B cell (primary cell): Measurements from ENCODE around the gene THAP4. TPM values are rescaled to one million over a fixed set of nuclear protein-coding genes. Genes with fewer than 3 reads are reported as not detected.

ENCODE experiments used
- ATAC-seq: fragments of 200-7000 bp; cut with Tn5 transposase; one replicate; pipeline ENCODE4 v1.10.0; 2021; ENCODE audit warnings: low read depth, mild to moderate bottlenecking, moderate number of reproducible peaks, moderate library complexity
- CTCF ChIA-PET: fragments of 350-600 bp; sonication (Branson Sonifier 250); formaldehyde crosslinking; loops from one replicate; lab custom pipeline; 2021; ENCODE audit warnings: antibody characterized with exemption, inconsistent platforms; lab: Charles Lee
- POLR2A ChIA-PET: fragments of 350-600 bp; sonication (Branson Sonifier 250); formaldehyde crosslinking; loops from one replicate; lab custom pipeline; 2021; ENCODE audit warnings: antibody characterized with exemption; lab: Charles Lee
- DNase-seq: peaks from one replicate; pipeline ENCODE4 v3.0.0; 2013
- H2AFZ ChIP-seq: 2 replicates; pipeline ENCODE4 v1.6.1; 2012; ENCODE audit warnings: mild to moderate bottlenecking, low read depth, low read length; ENCODE audit not compliant: insufficient read depth, poor library complexity, severe bottlenecking
- H3K27ac ChIP-seq, 2 donors: 1 replicate in 1 of 2; 2 replicates in 1 of 2; pipeline ENCODE4 v1.5.1; 2012 to 2013; ENCODE audit warnings: low read length in 2 of 2, mild to moderate bottlenecking in 2 of 2, moderate library complexity in 1 of 2
- H3K27me3 ChIP-seq, 4 experiments: fragments of 200-600 bp in 1 of 4; sonication (generic) in 1 of 4; replicated peaks in 1 of 4; 1 replicate in 2 of 4; 2 replicates in 2 of 4; pipeline versions ENCODE4 v1.6.1 to v1.7.0; 2013 to 2016; ENCODE audit warnings: low read length in 3 of 4, mild to moderate bottlenecking in 2 of 4, mixed read lengths in 1 of 4, moderate library complexity in 1 of 4; ENCODE audit not compliant: insufficient read depth in 4 of 4, control insufficient read depth in 3 of 4; ENCODE audit errors: control extremely low read depth in 1 of 4
- H3K36me3 ChIP-seq, 2 experiments: replicated peaks in 1 of 2; 1 replicate in 1 of 2; 2 replicates in 1 of 2; pipeline versions ENCODE4 v1.6.1 to v1.7.1; 2013; ENCODE audit warnings: low read length in 1 of 2; ENCODE audit not compliant: insufficient read depth in 2 of 2, control insufficient read depth in 1 of 2; ENCODE audit errors: control extremely low read depth in 1 of 2, extremely low read depth in 1 of 2
- H3K4me1 ChIP-seq, 2 donors: fragments of 200-600 bp in 1 of 2; sonication (generic) in 1 of 2; 1 replicate in 1 of 2; 2 replicates in 1 of 2; pipeline versions ENCODE4 v1.5.1 to v1.6.1; 2013 to 2017; ENCODE audit warnings: low read length in 2 of 2; ENCODE audit not compliant: control insufficient read depth in 2 of 2, insufficient read depth in 2 of 2
- H3K4me2 ChIP-seq: replicated peaks from 2 replicates; pipeline ENCODE3; 2012; ENCODE audit warnings: mild to moderate bottlenecking, low read depth, low read length; ENCODE audit not compliant: poor library complexity, severe bottlenecking
- H3K4me3 ChIP-seq, 5 experiments: fragments of 200-600 bp in 1 of 5; sonication (generic) in 1 of 5; 1 replicate in 3 of 5; 2 replicates in 2 of 5; pipeline versions ENCODE4 v1.5.1 to v1.7.0; 2011 to 2016; ENCODE audit warnings: low read length in 4 of 5, mild to moderate bottlenecking in 4 of 5, low read depth in 2 of 5, control low read depth in 1 of 5, moderate library complexity in 1 of 5; ENCODE audit not compliant: insufficient read depth in 1 of 5; ENCODE audit errors: control extremely low read depth in 1 of 5, extremely low read depth in 1 of 5
- H3K79me2 ChIP-seq: fragments of 200-600 bp; sonication (generic); one replicate; pipeline ENCODE4 v1.6.0; 2016; ENCODE audit warnings: low read length; ENCODE audit not compliant: control insufficient read depth, insufficient read depth
- H3K9ac ChIP-seq: fragments of 200-600 bp; sonication (generic); 2 replicates; pipeline ENCODE4 v1.6.1; 2017; ENCODE audit warnings: mild to moderate bottlenecking, low read length, moderate library complexity
- H3K9me3 ChIP-seq, 3 donors: one replicate each; pipeline versions ENCODE4 v1.6.1 to v1.7.1; 2013; ENCODE audit warnings: low read length in 2 of 3; ENCODE audit not compliant: control insufficient read depth in 2 of 3, insufficient read depth in 1 of 3; ENCODE audit errors: control extremely low read depth in 1 of 3
- H4K20me1 ChIP-seq: 2 replicates; pipeline ENCODE4 v1.6.0; 2012; ENCODE audit warnings: mild to moderate bottlenecking, low read length; ENCODE audit not compliant: insufficient read depth, control insufficient read depth, poor library complexity, severe bottlenecking
- H3K27ac Mint-ChIP-seq: one replicate; pipeline ENCODE4 v1.8.0; 2021; ENCODE audit warnings: mixed read lengths
- H3K27me3 Mint-ChIP-seq: one replicate; pipeline ENCODE4 v1.8.0; 2021; ENCODE audit warnings: mixed read lengths
- H3K4me1 Mint-ChIP-seq: one replicate; pipeline ENCODE4 v1.8.0; 2021; ENCODE audit warnings: mixed read lengths
- H3K4me3 Mint-ChIP-seq: one replicate; pipeline ENCODE4 v1.8.0; 2021; ENCODE audit warnings: mixed read lengths
- H3K9me3 Mint-ChIP-seq: one replicate; pipeline ENCODE4 v1.8.0; 2022; ENCODE audit warnings: mixed read lengths; ENCODE audit not compliant: insufficient read depth
- CTCF ChIP-seq: fragments of 200-600 bp; IDR thresholded peaks from one replicate; pipeline ENCODE4 v1.8.0; 2022; ENCODE audit warnings: antibody characterized with exemption, mild to moderate bottlenecking
- EZH2 ChIP-seq: IDR thresholded peaks from 2 replicates; pipeline ENCODE4 v1.6.1; 2012; ENCODE audit warnings: borderline replicate concordance, low read depth, mild to moderate bottlenecking, moderate library complexity, low read length; ENCODE audit not compliant: insufficient read depth, poor library complexity, severe bottlenecking
- WGBS: methylation state at CpG from one replicate; pipeline ENCODE4 v1.1.5; 2013; ENCODE audit warnings: missing lambda C conversion rate; ENCODE audit not compliant: insufficient coverage; 5-methylcytosine and 5-hydroxymethylcytosine counted together
- intact Hi-C: fragments of 100-400 bp; cut with micrococcal nuclease; formaldehyde crosslinking; loops from one replicate; pipeline ENCODE4 v1.10.0; 2022
- polyA plus RNA-seq: library from polyadenylated mRNA; depleted of rRNA; stranded (reverse); fragments of >200 nt; gene quantifications from 2 replicates; pipeline ENCODE4 v1.2.3, GENCODE V29; 2012
- total RNA-seq, 2 donors: library from RNA; stranded (reverse); fragments of 120-200 nt in 1 of 2; gene quantifications; 1 replicate in 1 of 2; 2 replicates in 1 of 2; pipeline versions ENCODE4 v1.2.3 to v1.2.4, GENCODE V29; 2013 to 2022

THAP4 gene
- total and polyA plus RNA-seq, 2 donors (not counting 1 experiment from before 2014, with no cell fraction given): 26.5 to 41.0 TPM

GRCh38 chr2:241655516-241656189 lies 18.7 kb upstream of the THAP4 start:
- Mint-ChIP-seq H3K27ac (no peak overlapping the region), H3K27me3 (no peaks in the 10 kb centered on the region), H3K4me3 (no peak overlapping the region), H3K4me1 (no peaks in the 10 kb centered on the region), H3K9me3 (no peaks in the 10 kb centered on the region)
- H3K9me3 ChIP-seq: no peaks in the 10 kb centered on the region
- intact Hi-C loops: no loop called here
- ChIA-PET POLR2A (no interaction called here), CTCF (no interaction called here)
- no peak overlapping the region for H3K9ac ChIP-seq
- H3K27ac ChIP-seq: no peak overlapping the region
- TF ChIP-seq CTCF (no peak), EZH2 (no peak)
- no peaks in the 10 kb centered on the region for H3K27me3 ChIP-seq
- no peak overlapping the region for H3K4me3 ChIP-seq
- no peaks in the 10 kb centered on the region for H3K4me1 ChIP-seq
- H3K79me2 ChIP-seq: peaks cover 13% of the 10 kb centered on the region
- ATAC-seq (no peak), DNase-seq (no peak)
- H4K20me1 ChIP-seq: peaks cover 3% of the 10 kb centered on the region
- no peak overlapping the region for H2AFZ ChIP-seq
- 98% methylated on average over 17 of the region's 17 CpGs for WGBS
- H3K4me2 ChIP-seq: no peak overlapping the region
- H3K36me3 ChIP-seq: peaks cover 0 to 75% of the 10 kb centered on the region in 2 experiments

- CTCF ChIA-PET: no interaction called here
- Histone ChIP-seq H3K27ac (no peak overlapping the region), H4K20me1 (peaks cover 14% of the 10 kb centered on the region), H3K4me1 (no peaks in the 10 kb centered on the region), H3K9ac (no peak overlapping the region), H2AFZ (no peak overlapping the region), H3K27me3 (no peaks in the 10 kb centered on the region), H3K36me3 (peaks cover 0 to 68% of the 10 kb centered on the region in 2 experiments), H3K4me2 (no peak overlapping the region), H3K4me3 (no peak overlapping the region), H3K79me2 (peaks cover 19% of the 10 kb centered on the region), H3K9me3 (no peaks in the 10 kb centered on the region)
- POLR2A ChIA-PET: no interaction called here
- H3K27ac Mint-ChIP-seq: no peak overlapping the region
- no peak for TF ChIP-seq CTCF
- no peak for TF ChIP-seq EZH2
- intact Hi-C loops: no loop called here
- DNase-seq (no peak), ATAC-seq (no peak)
- H3K9me3 Mint-ChIP-seq: no peaks in the 10 kb centered on the region
- H3K4me1 Mint-ChIP-seq: no peaks in the 10 kb centered on the region
- WGBS: 100% methylated on average over 5 of the region's 12 CpGs
- H3K4me3 Mint-ChIP-seq: no peak overlapping the region
- no peaks in the 10 kb centered on the region for H3K27me3 Mint-ChIP-seq
Measured at GRCh38 chr2:241654551-241654950, 17.6 kb upstream of the THAP4 start.
